Breast epithelium (tissue), 3 donors: ENCODE measurements around the gene COX8C.

Source experiments
- POLR2A ChIP-seq: fragments of 450-650 bp; IDR thresholded peaks from one replicate; pipeline ENCODE4 v1.6.1; 2016; ENCODE audit warnings: antibody characterized with exemption, mild to moderate bottlenecking, moderate library complexity
- POLR2AphosphoS5 ChIP-seq, 3 donors: sonication (generic); formaldehyde crosslinking; IDR thresholded peaks; one replicate each; pipeline ENCODE4 v1.6.1; 2017; ENCODE audit warnings: antibody characterized with exemption in 3 of 3

DNA sequence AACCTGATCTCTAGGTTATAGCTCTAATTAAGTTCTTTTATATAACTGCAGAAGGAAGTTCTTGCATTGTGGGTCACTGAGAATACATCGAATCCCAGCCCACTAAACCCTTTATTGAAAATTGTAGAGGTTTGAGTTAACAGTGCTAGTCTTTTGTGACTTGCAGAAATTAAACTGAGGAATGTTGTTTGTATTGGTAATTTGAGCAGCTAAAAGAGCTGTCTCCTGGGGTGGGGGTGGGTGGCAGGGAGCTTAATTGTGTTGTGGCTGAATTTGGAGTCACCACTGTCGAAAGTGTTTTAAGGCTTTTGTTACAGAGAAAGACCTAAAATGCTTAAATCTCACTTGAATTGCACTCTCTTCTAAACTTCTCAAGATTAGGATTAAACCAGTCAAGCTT lies 3.2 kb upstream of the COX8C start:
- TF ChIP-seq POLR2A (no peak), POLR2AphosphoS5 (IDR thresholded peaks at IDR 0.05) (no peak)
